Esophagus (tissue), 2 donors: ENCODE results near the gene CD82. TPM values are rescaled to one million over a fixed set of nuclear protein-coding genes. Genes with fewer than 3 reads are reported as not detected.

Experiments used
- H3K27ac ChIP-seq, 2 donors: one replicate each; pipeline ENCODE4 v1.5.1; 2013; ENCODE audit warnings: low read depth in 2 of 2, mild to moderate bottlenecking in 2 of 2, inconsistent platforms in 1 of 2, low read length in 1 of 2, moderate library complexity in 1 of 2
- H3K27me3 ChIP-seq, 2 donors: one replicate each; pipeline ENCODE4 v1.6.1; 2013; ENCODE audit warnings: low read length in 2 of 2, control low read depth in 1 of 2, mild to moderate bottlenecking in 1 of 2; ENCODE audit not compliant: insufficient read depth in 2 of 2, control insufficient read depth in 1 of 2
- H3K36me3 ChIP-seq, 2 donors: one replicate each; pipeline ENCODE4 v1.6.1; 2013; ENCODE audit warnings: low read length in 1 of 2; ENCODE audit not compliant: control insufficient read depth in 2 of 2, insufficient read depth in 2 of 2
- H3K4me1 ChIP-seq, 2 donors: one replicate each; pipeline ENCODE4 v1.6.1; 2013; ENCODE audit warnings: low read length in 1 of 2; ENCODE audit not compliant: control insufficient read depth in 2 of 2, insufficient read depth in 2 of 2
- H3K4me3 ChIP-seq, 2 donors: one replicate each; pipeline ENCODE4 v1.5.1; 2013; ENCODE audit warnings: low read length in 2 of 2, mild to moderate bottlenecking in 2 of 2, low read depth in 1 of 2, moderate library complexity in 1 of 2
- H3K9me3 ChIP-seq, 2 donors: one replicate each; pipeline ENCODE4 v1.6.1; 2013; ENCODE audit warnings: mild to moderate bottlenecking in 2 of 2, low read depth in 1 of 2, low read length in 1 of 2, moderate library complexity in 1 of 2; ENCODE audit not compliant: control insufficient read depth in 2 of 2, insufficient read depth in 1 of 2
- WGBS, 2 donors: extraction: QIAGEN DNeasy Blood & Tissue Kit; methylation state at CpG; one replicate each; pipeline ENCODE4 v1.1.7; 2013; 5-methylcytosine and 5-hydroxymethylcytosine counted together
- polyA plus RNA-seq, 2 donors: library from polyadenylated mRNA; stranded (reverse); fragments of 200-250 nt; gene quantifications; one replicate each; pipeline ENCODE4 v1.2.3, GENCODE V29; 2013
- donor health status: healthy with polysubstance abuse.
- donor health status: Bipolar disorder and iron deficiency.

Gene CD82
- polyA plus RNA-seq, 2 donors = 123 to 266 TPM

DNA sequence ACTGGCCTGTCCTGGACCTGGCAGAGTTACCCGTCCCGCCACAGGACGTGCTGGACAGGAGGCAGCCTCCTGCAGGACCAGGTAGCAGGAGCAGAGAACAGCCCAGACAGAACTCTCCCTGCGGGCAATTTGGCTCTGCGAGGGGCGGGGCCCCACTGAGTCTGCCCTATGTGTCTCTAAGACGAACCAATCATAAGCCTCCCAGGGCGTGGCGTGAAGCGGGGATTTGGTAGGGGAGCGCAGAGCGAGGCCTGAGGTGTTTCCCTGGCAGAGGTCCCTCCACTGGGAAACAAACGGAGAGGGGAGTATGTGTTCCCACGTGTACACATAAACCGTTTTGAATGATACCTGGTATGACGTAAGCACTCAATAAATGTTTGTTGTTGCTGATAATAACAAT is 7.4 kb downstream of the CD82 start:
- WGBS, 2 donors = 56 to 64% methylated on average over 16 of the region's 16 CpGs
- Histone ChIP-seq H3K9me3 (no peaks in the 10 kb centered on the region), H3K36me3 (peaks cover 0 to 7% of the 10 kb centered on the region in 2 donors), H3K27me3 (no peaks in the 10 kb centered on the region), H3K4me3 (no peak overlapping the region), H3K27ac (peak overlapping the region in 1 of 2 donors; percentile 75), H3K4me1 (peaks cover 18 to 64% of the 10 kb centered on the region in 2 donors)

DNA sequence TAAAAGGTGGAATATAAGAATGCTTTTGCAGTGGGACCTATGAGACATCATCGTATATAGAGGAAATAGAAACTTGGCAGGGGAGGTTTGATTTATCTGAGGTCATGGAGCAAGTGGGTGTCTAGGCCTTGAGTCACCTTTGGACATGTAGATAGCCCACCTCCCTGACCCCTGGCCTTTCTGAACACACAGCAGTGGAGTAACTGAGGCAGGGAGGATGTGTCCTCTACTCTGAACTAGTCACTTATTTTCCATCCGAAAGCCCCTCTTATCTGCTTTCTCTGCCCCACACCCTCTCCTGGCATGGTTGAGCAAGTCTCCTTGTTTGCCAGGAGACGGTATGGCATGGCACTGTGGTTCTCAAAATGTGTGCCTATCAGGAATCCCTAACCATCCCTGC is 7.9 kb downstream of the CD82 start:
- 58 to 64% methylated on average over 3 of the region's 3 CpGs for whole genome bisulfite sequencing, 2 donors
- Histone ChIP-seq H3K4me1 (peaks cover 19 to 64% of the 10 kb centered on the region in 2 donors), H3K36me3 (peaks cover 0 to 7% of the 10 kb centered on the region in 2 donors), H3K4me3 (no peak overlapping the region), H3K27me3 (no peaks in the 10 kb centered on the region), H3K27ac (peak overlapping the region; percentile 75 to 76), H3K9me3 (no peaks in the 10 kb centered on the region)

DNA sequence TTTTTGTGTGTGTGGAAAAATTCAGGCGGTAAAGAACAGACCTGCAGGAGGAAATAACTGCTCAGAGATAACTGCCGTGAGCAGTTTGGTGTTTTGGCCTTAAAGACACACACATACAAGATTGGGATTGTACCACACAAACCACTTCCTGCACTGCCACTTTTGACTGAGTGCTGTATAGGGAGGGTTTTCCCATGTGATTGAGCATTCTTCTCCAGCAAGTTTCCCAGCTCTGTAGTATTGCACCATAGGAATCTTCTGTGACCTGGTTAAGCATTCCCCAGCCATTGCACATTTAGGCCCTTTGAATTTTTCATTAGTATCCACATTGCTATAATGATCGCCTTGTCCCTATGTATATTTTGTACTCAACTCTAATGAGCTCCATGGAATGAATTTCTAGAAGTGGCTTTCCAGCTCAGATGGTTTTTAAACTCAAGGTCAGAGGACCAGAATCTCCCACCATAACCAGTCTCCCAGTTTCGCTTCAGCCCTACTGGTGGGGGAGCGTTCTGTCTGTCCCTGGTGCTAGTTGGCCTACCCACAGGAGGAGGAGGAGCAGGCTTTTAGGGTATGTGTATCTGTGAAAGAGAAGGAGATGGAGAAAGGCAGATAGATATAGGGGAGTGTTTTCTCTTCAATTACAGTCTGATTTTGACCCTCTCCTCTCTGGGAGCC is 9.3 kb downstream of the CD82 start:
- no peaks in the 10 kb centered on the region for H3K9me3 ChIP-seq
- H3K27me3 ChIP-seq = no peaks in the 10 kb centered on the region
- H3K4me3 ChIP-seq = no peak overlapping the region
- H3K36me3 ChIP-seq = peaks cover 0 to 7% of the 10 kb centered on the region in 2 donors
- WGBS, 2 donors = 58 to 60% methylated on average over 5 of the region's 5 CpGs
- H3K4me1 ChIP-seq = peaks cover 27 to 64% of the 10 kb centered on the region in 2 donors
- peak overlapping the region; percentile 83 to 84 for H3K27ac ChIP-seq

DNA sequence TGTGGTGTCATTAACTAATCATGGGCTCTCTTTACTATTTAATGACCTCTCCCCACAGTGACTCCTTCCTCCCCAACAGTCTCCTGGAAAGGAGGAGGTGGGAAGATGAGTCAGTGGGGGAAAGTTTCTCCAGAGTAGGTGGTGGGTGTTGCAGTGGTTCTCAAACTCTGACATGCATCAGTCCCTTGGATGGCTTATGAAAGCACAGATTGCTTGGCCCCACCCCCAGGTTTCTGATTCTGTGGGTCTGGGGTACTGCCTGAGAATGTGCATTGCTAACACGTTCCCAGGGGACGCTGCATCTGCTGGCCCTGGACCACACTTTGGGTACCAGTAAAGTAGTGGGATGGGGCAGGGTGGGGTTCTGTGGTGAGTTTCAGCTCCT is 9.8 kb downstream of the CD82 start:
- H3K27ac ChIP-seq = peak overlapping the region; percentile 83 to 84
- H3K4me3 ChIP-seq = no peak overlapping the region
- H3K9me3 ChIP-seq = no peaks in the 10 kb centered on the region
- H3K4me1 ChIP-seq = peaks cover 27 to 64% of the 10 kb centered on the region in 2 donors
- H3K36me3 ChIP-seq = peaks cover 0 to 7% of the 10 kb centered on the region in 2 donors
- 73 to 83% methylated on average over 2 of the region's 2 CpGs for WGBS, 2 donors
- H3K27me3 ChIP-seq = no peaks in the 10 kb centered on the region

DNA sequence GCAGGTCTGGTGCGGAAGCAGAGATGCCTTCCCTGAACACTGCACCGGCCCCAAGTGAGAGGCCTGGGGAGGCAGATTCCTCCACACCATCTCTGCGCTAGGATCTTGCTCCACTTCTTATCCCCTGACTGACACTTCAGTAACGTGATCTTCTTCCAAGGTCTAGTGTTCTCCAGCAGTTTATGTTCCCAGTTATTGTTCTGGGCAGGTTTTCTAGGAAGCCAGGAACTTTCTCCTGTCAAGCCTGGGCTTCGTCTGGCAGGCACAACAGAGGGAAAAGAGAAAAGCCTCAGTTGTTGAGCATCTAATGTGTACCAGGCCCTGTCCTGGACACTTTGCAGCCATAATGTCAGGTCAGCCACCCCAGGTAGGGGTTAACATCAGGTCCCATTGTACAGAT is 10.5 kb downstream of the CD82 start:
- WGBS, 2 donors = 78 to 79% methylated on average over 5 of the region's 5 CpGs
- Histone ChIP-seq H3K27ac (peak overlapping the region; percentile 93 to 95), H3K36me3 (peaks cover 0 to 7% of the 10 kb centered on the region in 2 donors), H3K4me3 (no peak overlapping the region), H3K9me3 (no peaks in the 10 kb centered on the region), H3K27me3 (no peaks in the 10 kb centered on the region), H3K4me1 (peaks cover 25 to 61% of the 10 kb centered on the region in 2 donors)

DNA sequence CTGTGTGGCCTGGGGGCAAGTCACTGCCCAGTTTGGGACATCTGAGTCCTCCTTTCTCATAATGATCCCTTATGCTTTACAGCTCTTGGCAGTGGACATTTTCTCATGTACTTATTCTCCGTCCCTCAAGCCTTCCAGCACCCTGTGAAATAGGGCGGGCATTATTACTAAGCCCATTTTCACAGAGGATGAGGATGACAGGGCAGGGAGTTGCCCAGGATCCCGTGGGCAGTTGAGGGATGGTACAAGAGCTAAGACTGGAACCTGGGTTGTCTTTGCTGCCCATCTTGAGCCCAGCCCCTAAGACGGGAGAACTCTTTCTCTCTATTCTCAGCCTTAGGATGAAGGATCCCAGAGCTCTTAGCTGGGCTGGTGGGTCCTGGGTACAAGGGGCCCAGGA is 11.2 kb downstream of the CD82 start:
- no peak overlapping the region for H3K4me3 ChIP-seq
- H3K9me3 ChIP-seq = no peaks in the 10 kb centered on the region
- H3K4me1 ChIP-seq = peaks cover 25 to 61% of the 10 kb centered on the region in 2 donors
- H3K27me3 ChIP-seq = no peaks in the 10 kb centered on the region
- H3K36me3 ChIP-seq = peaks cover 0 to 9% of the 10 kb centered on the region in 2 donors
- H3K27ac ChIP-seq = peak overlapping the region; percentile 93 to 95
- 68 to 76% methylated on average over 4 of the region's 4 CpGs for WGBS, 2 donors

DNA sequence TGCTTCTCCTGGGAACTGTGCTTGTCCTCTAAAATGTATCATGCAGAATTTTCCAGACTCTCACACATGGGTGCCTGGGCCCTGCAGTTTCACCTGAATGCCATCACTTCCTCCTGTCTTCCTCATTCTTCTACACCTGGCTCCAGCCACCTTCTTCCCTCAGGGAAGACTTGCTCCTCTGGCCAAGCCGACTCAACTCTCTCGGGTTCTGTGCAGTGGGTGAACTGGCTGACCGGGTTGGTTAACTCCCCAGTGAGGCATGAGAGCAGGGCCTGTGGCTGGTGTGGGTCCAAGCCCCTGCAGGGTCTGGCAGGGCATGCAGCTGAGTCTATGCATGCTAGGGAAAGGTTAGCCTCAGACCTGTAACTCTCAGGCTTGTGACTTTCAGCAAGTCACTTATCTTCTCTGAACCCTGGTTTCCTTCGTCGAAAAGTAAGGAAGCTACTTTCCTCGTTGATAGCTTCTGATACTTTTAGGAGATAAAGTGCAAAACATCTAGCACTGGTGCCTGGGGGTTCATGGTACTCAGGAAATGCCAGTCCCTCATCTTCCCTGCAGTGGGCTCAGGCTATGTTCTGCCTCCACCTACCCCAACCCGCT is 11.9 kb downstream of the CD82 start:
- H3K4me1 ChIP-seq = peaks cover 25 to 61% of the 10 kb centered on the region in 2 donors
- H3K27me3 ChIP-seq = no peaks in the 10 kb centered on the region
- WGBS, 2 donors = 41 to 64% methylated on average over 7 of the region's 7 CpGs
- peak overlapping the region; percentile 93 to 95 for H3K27ac ChIP-seq
- H3K9me3 ChIP-seq = no peaks in the 10 kb centered on the region
- no peak overlapping the region for H3K4me3 ChIP-seq
- peaks cover 3 to 14% of the 10 kb centered on the region in 2 donors for H3K36me3 ChIP-seq

DNA sequence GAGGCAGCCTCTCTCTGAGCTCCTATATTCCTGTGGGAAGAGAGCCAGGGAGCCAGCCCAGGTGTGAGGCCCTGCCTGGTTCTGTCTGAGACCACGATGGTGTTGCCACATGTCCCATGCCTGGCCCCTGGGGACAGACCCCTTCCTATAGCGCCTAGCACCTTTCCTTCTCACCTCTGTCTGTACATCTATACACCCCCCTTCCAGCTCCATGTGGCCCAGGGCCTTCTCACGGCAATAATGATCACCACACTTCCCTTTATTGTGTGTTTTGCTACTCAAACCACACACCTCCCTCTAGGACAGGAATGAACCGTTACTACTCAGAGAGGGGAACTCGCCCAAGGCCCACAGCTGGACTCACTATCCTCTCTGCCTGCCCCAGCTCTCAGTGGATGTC is 12.8 kb downstream of the CD82 start:
- Histone ChIP-seq H3K9me3 (no peaks in the 10 kb centered on the region), H3K4me3 (no peak overlapping the region), H3K4me1 (peaks cover 27 to 53% of the 10 kb centered on the region in 2 donors), H3K36me3 (peaks cover 3 to 14% of the 10 kb centered on the region in 2 donors), H3K27ac (peak overlapping the region; percentile 93 to 95), H3K27me3 (no peaks in the 10 kb centered on the region)
- WGBS, 2 donors = 62 to 71% methylated on average over 5 of the region's 5 CpGs

DNA sequence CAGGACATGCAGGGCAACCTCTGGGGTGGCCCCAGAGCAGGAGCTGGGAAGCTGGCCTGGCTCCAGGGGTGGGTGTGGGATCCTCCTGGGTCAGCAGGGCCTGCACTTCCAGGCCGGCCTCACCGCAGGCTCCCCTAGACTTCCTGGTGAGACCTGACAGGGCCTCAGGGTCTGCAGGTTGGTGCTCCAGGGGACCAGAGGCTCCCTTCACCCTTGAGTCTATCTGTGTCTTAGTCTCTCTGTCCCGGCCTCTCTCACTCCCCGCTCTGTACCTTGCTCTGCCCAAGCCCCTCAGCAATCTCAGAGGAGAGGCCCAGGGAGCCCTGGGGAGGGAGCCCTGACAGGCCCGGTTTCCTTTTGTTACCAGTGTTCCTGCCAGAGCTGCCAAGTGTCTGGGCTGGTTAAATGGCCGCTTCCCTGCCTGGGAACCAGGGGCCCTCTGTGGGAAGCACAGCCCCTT is 13.9 kb downstream of the CD82 start:
- Histone ChIP-seq H3K36me3 (peaks cover 3 to 14% of the 10 kb centered on the region in 2 donors), H3K4me1 (peaks cover 24 to 49% of the 10 kb centered on the region in 2 donors), H3K27ac (peak overlapping the region in 1 of 2 donors; percentile 27), H3K4me3 (no peak overlapping the region), H3K27me3 (no peaks in the 10 kb centered on the region), H3K9me3 (no peaks in the 10 kb centered on the region)
- WGBS, 2 donors = 36 to 60% methylated on average over 6 of the region's 6 CpGs
